Adrenal gland (tissue), 5 donors: Measurements from ENCODE around the gene CREB3L1.

Experiments
- CTCF ChIP-seq, 6 experiments: fragments of 450-650 bp in 4 of 6; fragments of 200-600 bp in 2 of 6; sonication (generic) in 1 of 6; IDR thresholded peaks; 1 replicate in 5 of 6; 2 replicates in 1 of 6; pipeline versions ENCODE4 v1.5.1 to v1.8.0; 2016 to 2021; ENCODE audit warnings: antibody characterized with exemption in 6 of 6, mild to moderate bottlenecking in 2 of 6, moderate library complexity in 1 of 6
- POLR2A ChIP-seq, 2 donors: fragments of 450-650 bp; IDR thresholded peaks; one replicate each; pipeline ENCODE4 v1.6.1; 2017; ENCODE audit warnings: antibody characterized with exemption in 2 of 2, mild to moderate bottlenecking in 2 of 2, moderate library complexity in 1 of 2
- donor health status: DM: no; HTN: no; CAD: no.

- TF ChIP-seq CTCF (IDR thresholded peaks at IDR 0.05) (no peak), POLR2A (IDR thresholded peaks at IDR 0.05) (no peak)
Observed at GRCh38 chr11:46239801-46240061, 37.7 kb upstream of the CREB3L1 start.
